22Rv1 (cell line): ENCODE data around the gene SPATA18.

Experiments
- CTCF ChIP-seq: fragments of 450-650 bp; IDR thresholded peaks from 2 replicates; pipeline ENCODE4 v1.5.1; 2017; ENCODE audit warnings: mild to moderate bottlenecking
- ZFX ChIP-seq: fragments of 450-650 bp; IDR thresholded peaks from 2 replicates; pipeline ENCODE4 v1.6.1; 2017; ENCODE audit warnings: antibody characterized with exemption, borderline replicate concordance

GRCh38 chr4:52106660-52107059 lies 55.6 kb downstream of the SPATA18 start:
- TF ChIP-seq CTCF = no peak
- TF ChIP-seq ZFX = no peak
